SK-MEL-5 (cell line): ENCODE measurements around the gene KDM4C. TPM values are rescaled to one million over a fixed set of nuclear protein-coding genes. Genes with fewer than 3 reads are reported as not detected.

Experiments used
- DNase-seq: peaks from one replicate; pipeline ENCODE4 v3.0.0-alpha.2; 2016; ENCODE audit warnings: low read depth, low spot score
- in situ Hi-C: cut with HindIII; loops from 2 replicates; pipeline ENCODE4 v1.10.0; 2016; ENCODE audit warnings: low sequenced_read_pairs, high pct_unique_total_duplicates, low pct_unique_long_range_greater_than_20kb
- total RNA-seq: library from RNA; depleted of rRNA; stranded (reverse); fragments of >200 nt; shearing (Covaris generic); gene quantifications from 2 replicates; pipeline ENCODE4 v1.2.3, GENCODE V29; 2014

Gene KDM4C
- total RNA-seq, 1 experiment from 2014 or later: 13.3 TPM

GRCh38 chr9:6960777-6961176, 203.0 kb downstream of the KDM4C start:
- in situ Hi-C loops: no loop called here
- DNase-seq: no peak

- in situ Hi-C loops: no loop called here
- no peak for DNase-seq
Observed at GRCh38 chr9:6961845-6962522, 204.2 kb downstream of the KDM4C start.

GRCh38 chr9:6965566-6965965, 207.8 kb downstream of the KDM4C start:
- in situ Hi-C loops: no loop called here

GRCh38 chr9:6968271-6968670, 210.5 kb downstream of the KDM4C start:
- in situ Hi-C loops: no loop called here
- DNase-seq: no peak

More at GRCh38 chr9:6965566-6965965, 207.8 kb downstream of the KDM4C start:
- no peak for DNase-seq

- in situ Hi-C loops: no loop called here
- DNase-seq: no peak
Observed at GRCh38 chr9:6969805-6970204, 212.0 kb downstream of the KDM4C start.

GRCh38 chr9:6973089-6973488, 215.3 kb downstream of the KDM4C start:
- in situ Hi-C loops: no loop called here

GRCh38 chr9:6973762-6974161, 216.0 kb downstream of the KDM4C start:
- in situ Hi-C loops: no loop called here
- no peak for DNase-seq

More at GRCh38 chr9:6973089-6973488, 215.3 kb downstream of the KDM4C start:
- no peak for DNase-seq

GRCh38 chr9:6975198-6975597, 217.4 kb downstream of the KDM4C start:
- in situ Hi-C loops: no loop called here
- no peak for DNase-seq

- in situ Hi-C loops: no loop called here
- no peak for DNase-seq
Observed at GRCh38 chr9:6977761-6978160, 220.0 kb downstream of the KDM4C start.

- in situ Hi-C loops: no loop called here
- no peak for DNase-seq
Observed at GRCh38 chr9:6978591-6978990, 220.8 kb downstream of the KDM4C start.

GRCh38 chr9:6984941-6985578, 227.3 kb downstream of the KDM4C start:
- in situ Hi-C loops: no loop called here

GRCh38 chr9:6986141-6986815, 228.5 kb downstream of the KDM4C start:
- in situ Hi-C loops: no loop called here

More at GRCh38 chr9:6984941-6985578, 227.3 kb downstream of the KDM4C start:
- no peak for DNase-seq

GRCh38 chr9:6987381-6987780, 229.6 kb downstream of the KDM4C start:
- in situ Hi-C loops: no loop called here

More at GRCh38 chr9:6986141-6986815, 228.5 kb downstream of the KDM4C start:
- DNase-seq: no peak

GRCh38 chr9:6991418-6991817, 233.6 kb downstream of the KDM4C start:
- in situ Hi-C loops: no loop called here
- DNase-seq: no peak

More at GRCh38 chr9:6987381-6987780, 229.6 kb downstream of the KDM4C start:
- no peak for DNase-seq

GRCh38 chr9:6996061-6996854, 238.5 kb downstream of the KDM4C start:
- DNase-seq: no peak
- in situ Hi-C loops: no loop called here

GRCh38 chr9:6997330-6997729, 239.6 kb downstream of the KDM4C start:
- DNase-seq: no peak
- in situ Hi-C loops: no loop called here

GRCh38 chr9:6999794-7000193, 242.0 kb downstream of the KDM4C start:
- in situ Hi-C loops: no loop called here
- DNase-seq: no peak

GRCh38 chr9:7001571-7001970, 243.8 kb downstream of the KDM4C start:
- in situ Hi-C loops: no loop called here
- DNase-seq: no peak
